Inflammatory macrophage (primary cell): ENCODE measurements around the gene GID4.

Experiments used
- DNase-seq, 2 donors: peaks; one replicate each; pipeline ENCODE4 v3.0.0-alpha.2; 2020 to 2022

Gene GID4

DNA sequence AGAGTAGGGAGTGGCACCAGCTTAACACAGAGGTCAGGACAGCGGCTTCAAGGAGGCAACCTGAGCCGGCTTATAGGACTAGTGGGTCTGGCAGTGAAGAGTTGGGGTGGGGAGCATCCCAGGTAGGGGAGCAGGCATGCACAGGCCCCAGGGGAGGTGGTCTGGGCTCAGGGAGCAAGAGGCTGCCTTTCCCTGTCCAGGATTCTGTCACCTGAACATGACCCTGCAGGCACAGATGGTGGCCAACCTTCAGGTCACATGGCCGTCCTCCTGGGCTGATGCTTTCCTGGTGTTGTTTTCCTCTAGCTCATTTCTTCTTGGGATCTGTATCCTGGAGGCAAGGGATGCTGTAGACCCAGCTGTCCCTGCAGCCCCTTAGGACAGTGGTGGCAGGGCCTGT, 65.8 kb downstream of the GID4 start:
- DNase-seq = no peak

DNA sequence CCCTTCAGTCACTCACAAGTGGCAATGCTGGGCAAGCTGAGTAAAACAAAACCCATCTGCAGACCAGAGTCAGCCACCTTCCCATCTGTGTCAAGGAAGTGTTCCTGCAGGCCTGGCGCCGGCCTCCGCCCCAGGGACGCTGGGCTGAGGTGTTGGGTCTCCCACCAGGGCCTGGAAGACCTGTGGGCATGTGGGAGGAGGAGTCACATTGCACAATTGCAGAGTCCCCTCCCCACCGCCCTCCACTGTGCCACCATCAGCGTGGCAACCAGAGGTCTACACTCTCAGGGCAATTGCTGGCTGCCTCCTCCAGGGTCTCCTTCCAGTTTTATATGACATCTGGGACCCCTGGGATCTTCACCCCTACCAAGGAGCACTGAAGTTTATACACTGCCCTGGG, 66.4 kb downstream of the GID4 start:
- DNase-seq = no peak

DNA sequence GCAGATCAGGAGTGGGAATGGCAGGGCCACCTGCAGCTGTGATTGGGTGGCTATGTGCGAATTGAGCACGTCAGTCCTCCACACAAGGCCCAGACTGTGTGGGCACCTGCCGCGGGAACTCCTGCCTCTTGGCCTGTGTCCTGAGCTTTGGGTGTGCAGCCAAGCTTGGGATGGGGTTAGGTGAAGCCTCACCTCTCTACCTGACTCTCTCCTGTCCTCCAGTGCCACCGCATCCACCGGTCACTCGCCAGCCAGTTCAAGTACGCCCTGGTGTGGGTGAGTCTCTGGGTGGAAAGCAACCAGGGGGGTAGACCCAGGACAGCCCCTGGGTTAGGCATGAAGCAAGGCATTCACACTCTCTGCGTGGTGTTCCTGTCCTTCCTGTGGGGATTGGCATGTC, 67.0 kb downstream of the GID4 start:
- no peak for DNase-seq

DNA sequence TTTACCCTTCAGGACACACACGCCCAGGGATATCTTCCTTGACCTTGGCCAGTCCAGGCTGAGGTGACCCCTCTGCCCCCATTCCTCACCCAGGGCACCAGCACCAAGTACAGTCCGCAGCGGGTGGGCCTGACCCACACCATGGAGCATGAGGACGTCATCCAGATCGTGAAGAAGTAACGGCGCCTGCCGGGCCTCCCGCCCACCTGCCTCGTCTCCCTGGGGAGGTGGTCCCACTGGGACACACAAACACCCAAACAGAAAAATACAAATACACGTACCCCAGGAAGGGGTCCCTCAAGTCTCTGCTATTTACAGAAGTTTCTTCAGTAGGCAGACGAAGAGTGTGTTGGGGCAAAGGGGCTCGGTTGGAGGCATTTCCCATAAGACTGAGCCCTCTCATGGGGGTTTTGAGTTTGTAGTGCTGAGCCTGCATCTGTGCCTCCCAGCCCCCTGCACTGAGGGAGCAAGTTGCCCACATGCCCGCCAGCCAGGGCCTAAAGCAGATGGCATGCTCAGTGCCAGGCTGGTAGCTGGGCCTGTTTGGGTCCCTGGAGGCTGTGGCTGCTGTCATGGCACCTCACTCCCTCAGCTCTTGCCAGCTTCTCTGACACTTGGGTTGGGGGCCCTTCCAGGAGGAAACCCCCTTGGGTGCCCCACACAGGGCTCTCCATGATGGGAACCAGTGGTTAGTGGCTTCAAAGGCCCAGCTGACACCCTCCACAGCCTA, 68.0 kb downstream of the GID4 start:
- DNase-seq = no peak

DNA sequence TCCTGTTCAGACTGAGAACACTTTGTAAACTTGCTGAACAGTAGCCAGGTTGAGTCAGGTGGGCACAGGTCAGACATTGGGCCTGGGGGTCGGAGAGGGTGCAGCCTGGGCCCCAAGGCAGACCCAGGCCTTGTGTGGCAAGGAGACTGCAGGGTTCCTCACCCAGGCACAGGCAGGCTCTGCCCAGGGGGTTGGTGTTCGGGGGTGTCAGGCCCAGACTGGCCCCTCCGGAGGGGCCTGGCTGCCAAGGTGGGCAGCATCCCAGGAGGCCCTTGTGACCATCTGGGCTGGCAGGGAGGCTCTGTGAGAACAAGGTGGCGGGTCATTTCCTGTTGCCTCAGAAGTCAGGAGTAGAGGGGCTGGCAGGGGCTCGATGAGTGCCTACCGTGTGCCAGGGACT, 68.8 kb downstream of the GID4 start:
- no peak for DNase-seq

DNA sequence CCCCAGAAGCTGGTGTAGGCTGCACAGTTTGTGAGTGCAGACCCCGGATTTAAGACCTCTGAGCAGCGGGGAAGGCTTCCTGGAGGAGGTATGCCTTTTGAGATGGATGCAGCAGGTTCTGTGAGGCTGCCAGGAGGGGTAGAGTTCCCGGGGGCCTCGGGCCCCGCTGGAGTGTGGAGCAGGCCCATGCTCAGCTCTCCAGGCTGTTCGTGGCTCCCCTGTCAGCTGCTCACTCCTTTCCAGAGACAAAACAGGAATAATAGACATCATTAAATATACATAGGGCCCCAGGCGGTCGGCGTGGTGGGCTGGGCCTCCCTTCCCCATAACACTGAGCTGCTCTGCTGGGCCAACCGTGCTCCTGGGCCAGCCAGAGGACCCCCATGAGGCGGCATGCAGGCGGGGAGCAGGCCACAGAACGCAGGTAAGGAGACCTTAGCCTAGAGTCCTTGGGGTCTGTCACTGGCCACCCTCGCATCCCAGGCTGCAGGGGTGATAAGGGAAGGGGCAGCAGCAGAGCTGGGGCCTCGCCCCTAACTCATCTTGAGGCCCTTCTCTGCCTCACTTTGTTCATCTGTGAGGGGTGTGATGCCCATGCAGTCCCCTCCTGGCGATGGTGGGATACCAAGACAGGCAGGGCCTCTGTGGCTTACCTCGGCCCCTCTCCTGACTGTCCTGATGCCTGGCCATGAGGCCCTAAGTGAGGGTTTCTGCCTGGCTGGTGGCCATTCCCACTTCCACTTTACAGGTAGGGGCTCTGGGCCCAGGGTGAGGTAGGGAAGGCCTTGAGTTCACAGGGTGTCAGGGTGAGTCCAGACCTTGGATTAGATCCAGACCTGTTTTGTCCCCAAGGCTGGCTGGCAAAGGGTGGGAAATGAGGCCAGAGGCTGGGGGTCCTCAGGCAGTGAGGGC, 69.4 kb downstream of the GID4 start, which contains the start of gene MYO15A:
MYO15A (plus strand) TSS at position 356 of the 912 bp plus-strand sequence. CDS start 10,045 bp downstream, outside the sequence.
- no peak for DNase-seq

DNA sequence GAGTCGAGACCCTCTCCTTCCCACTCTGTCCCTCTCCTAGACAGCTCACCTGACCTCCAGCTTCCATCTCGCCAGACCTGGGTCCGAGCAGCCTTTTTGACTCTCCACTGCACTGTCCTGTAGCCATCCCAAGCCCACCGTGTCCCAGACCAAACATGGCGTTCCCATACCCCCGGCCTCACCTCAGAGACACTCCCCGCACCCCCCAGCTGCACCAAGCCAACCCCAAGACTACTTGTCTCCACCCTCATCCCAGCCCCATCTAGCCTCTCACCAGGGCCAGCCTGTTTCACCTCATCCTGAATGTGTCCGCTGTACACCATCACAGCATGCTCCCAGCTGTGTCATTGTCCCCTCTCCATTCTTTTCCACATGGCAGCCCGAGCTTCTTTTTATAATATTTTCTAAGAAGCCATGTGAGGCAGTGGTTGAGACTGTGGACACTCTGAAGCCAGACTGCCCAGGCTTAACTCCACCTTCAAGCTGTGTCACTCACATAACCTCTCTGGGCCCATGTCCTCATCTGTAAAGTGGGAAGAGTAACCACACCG, 70.8 kb downstream of the GID4 start:
- no peak for DNase-seq

DNA sequence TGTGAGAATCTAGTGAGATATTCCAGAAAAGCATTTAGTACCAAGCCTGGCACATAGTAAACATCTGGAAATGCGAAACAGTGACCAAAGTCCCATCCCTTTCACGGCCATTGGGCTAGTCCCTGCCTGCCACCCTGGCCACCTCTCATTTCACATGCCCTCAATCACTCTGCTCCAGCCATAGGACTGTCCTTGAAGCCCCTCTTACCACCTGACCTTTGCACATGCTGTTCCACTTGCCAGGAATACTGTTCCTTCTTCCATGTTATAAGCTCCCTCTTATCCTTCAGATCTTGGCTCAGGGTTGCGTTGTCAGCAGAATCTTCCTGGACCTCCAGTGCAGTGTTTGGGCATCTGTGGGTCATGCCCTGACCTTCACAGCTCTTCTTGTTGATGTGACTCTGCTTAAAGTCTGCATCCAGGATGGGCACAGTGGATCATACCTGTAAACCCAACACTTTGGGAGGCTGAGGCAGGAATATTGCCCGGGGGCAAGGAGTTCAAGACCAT, 71.5 kb downstream of the GID4 start:
- DNase-seq = no peak

DNA sequence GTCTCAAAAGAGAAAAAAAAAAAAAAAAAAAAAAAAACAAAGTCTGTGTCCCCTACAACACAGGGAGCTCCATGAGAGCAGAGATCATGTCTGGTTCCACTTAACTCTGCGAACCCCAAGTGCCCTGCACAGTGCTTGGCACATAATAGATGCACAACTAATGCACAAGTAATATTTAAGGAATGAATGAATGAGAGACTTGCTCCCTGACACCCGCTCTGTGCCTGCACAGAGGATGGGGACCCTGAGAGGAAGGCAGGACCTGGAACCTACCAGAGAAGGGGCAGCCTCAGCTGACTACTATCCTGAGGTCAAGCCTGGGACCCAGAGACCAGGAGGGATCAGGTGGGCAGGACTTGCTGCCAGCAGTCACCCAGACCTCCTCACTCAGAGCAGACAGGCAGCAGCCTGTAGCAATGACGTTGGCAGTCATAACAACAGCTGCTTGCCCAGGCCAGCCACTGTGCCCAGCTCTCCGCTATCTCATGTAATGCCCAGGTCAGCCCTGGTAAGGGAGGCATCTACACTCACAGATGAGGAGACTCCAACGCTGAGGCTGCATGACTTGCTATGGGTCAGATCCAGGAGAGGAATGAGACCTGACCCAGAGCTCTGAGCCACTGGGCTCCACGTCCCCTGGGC, 72.2 kb downstream of the GID4 start:
- no peak for DNase-seq

DNA sequence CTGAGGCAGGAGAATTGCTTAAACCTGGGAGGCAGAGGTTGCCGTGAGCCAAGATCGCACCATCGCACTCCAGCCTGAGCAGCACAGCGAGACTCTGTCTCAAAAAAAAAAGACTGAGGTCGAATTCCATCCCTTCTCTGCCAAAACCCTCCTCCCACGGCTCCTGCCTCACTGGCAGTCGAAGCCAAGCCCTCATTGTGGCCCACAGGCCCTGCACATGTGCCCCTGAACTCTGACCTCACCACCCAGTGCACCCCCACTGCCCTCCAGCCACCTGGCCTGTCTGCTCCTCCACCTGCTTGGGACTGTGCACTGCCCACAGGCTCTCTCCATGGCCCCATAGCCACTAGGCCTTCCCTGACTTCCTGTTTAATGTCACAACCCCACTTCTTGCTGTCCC, 76.3 kb downstream of the GID4 start:
- DNase-seq = no peak

DNA sequence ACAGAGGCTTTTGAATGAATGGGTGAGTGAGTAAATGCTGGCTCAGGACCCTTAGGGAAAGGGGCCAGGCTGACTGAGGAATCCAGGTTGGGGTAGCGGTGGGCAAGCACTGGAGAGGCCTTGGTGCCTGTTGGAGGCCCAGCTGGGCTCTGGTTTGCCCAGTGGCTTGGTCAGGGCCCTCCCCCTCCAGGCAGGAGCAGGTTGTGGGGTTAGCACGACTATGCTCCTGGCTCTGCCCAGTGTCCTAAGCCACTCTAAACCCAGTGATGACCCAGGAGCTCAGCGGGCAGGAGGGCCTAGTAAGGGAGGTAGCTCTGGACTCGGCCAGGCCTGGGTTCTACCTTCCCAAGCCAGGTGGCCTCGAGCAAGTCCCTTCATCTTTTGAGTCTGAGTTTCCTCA, 76.9 kb downstream of the GID4 start:
- DNase-seq = no peak

DNA sequence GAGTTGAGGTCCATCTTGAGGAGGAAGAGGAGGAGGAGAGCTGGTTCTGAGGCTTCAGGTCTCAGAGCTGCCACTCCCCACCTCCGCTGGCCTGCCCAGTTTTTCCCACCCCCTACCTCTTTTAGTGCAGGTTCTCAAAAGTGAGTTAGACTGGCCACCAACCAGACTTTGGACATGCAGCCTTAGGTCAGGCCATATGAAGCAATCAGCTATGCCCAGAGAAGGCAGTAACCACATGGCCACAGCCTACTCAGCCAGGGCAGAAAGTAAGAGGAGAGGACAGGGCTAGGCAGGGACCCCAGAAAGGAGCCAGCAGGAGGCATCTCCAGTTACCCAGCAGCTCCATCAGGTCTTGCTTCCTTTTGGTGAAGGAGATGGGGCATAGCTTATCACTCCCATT, 78.3 kb downstream of the GID4 start:
- DNase-seq = no peak
